Hepatocyte (in vitro differentiated cells): ENCODE measurements around the gene SELENOI. TPM values are rescaled to one million over a fixed set of nuclear protein-coding genes. Genes with fewer than 3 reads are reported as not detected.

ENCODE experiments used
- DNase-seq: peaks from one replicate; pipeline ENCODE4 v3.0.0-alpha.2; 2016; ENCODE audit warnings: low spot score
- H2AFZ ChIP-seq: fragments of 200-600 bp; sonication (generic); 2 replicates; pipeline ENCODE4 v1.6.0; 2016; ENCODE audit warnings: antibody characterized with exemption, mild to moderate bottlenecking
- H3K27ac ChIP-seq: fragments of 200-600 bp; sonication (generic); 2 replicates; pipeline ENCODE4 v1.5.1; 2016; ENCODE audit warnings: mild to moderate bottlenecking
- H3K27me3 ChIP-seq: fragments of 200-600 bp; sonication (generic); 2 replicates; pipeline ENCODE4 v1.6.1; 2016
- H3K36me3 ChIP-seq: fragments of 200-600 bp; sonication (generic); replicated peaks from 2 replicates; pipeline ENCODE4 v1.5.1; 2016; ENCODE audit warnings: low read depth; ENCODE audit not compliant: insufficient read depth
- H3K4me1 ChIP-seq: fragments of 200-600 bp; sonication (generic); 2 replicates; pipeline ENCODE4 v1.5.1; 2016; ENCODE audit warnings: mild to moderate bottlenecking, moderate library complexity; ENCODE audit not compliant: insufficient read depth
- H3K4me2 ChIP-seq: fragments of 200-600 bp; sonication (generic); 2 replicates; pipeline ENCODE4 v1.6.0; 2016
- H3K4me3 ChIP-seq: fragments of 200-600 bp; sonication (generic); 2 replicates; pipeline ENCODE4 v1.5.1; 2016; ENCODE audit warnings: mild to moderate bottlenecking
- H3K79me2 ChIP-seq: fragments of 200-600 bp; sonication (generic); 2 replicates; pipeline ENCODE4 v1.6.0; 2017; ENCODE audit warnings: mild to moderate bottlenecking
- H3K9me2 ChIP-seq: fragments of 200-600 bp; sonication (generic); replicated peaks from 2 replicates; pipeline ENCODE4 v1.6.0; 2017; ENCODE audit warnings: mild to moderate bottlenecking; ENCODE audit not compliant: insufficient read depth
- H3K9me3 ChIP-seq: fragments of 200-600 bp; sonication (generic); 2 replicates; pipeline ENCODE4 v1.5.1; 2016; ENCODE audit warnings: low read depth, mild to moderate bottlenecking
- H4K20me1 ChIP-seq: fragments of 200-600 bp; sonication (generic); 2 replicates; pipeline ENCODE4 v1.6.0; 2016; ENCODE audit warnings: mild to moderate bottlenecking; ENCODE audit not compliant: insufficient read depth, poor library complexity, severe bottlenecking
- EZH2 ChIP-seq: fragments of 200-600 bp; sonication (generic); IDR thresholded peaks from 2 replicates; pipeline ENCODE4 v1.6.1; 2016; ENCODE audit warnings: antibody characterized with exemption, mild to moderate bottlenecking, borderline replicate concordance
- EZH2phosphoT487 ChIP-seq: fragments of 200-600 bp; sonication (generic); IDR thresholded peaks from one replicate; pipeline ENCODE4 v1.6.1; 2018; ENCODE audit warnings: antibody characterized with exemption, mild to moderate bottlenecking, low read depth, moderate library complexity; ENCODE audit not compliant: unreplicated experiment, severe bottlenecking
- WGBS: methylation state at CpG from one replicate; pipeline ENCODE4 v1.1.6; 2016; ENCODE audit warnings: low lambda C conversion rate; ENCODE audit errors: missing lambda C conversion rate; 5-methylcytosine and 5-hydroxymethylcytosine counted together
- polyA plus RNA-seq: library from polyadenylated mRNA; unstranded; fragments of >200 nt; fragmentation: Nextera tagmentation; extraction: Ambion mirVana; gene quantifications from 2 replicates; pipeline ENCODE4 v1.2.1, GENCODE V29; 2016
- total RNA-seq: library from RNA; depleted of rRNA; stranded (reverse); fragments of >200 nt; gene quantifications from 2 replicates; pipeline ENCODE4 v1.2.3, GENCODE V29; 2014
- TF ChIP-seq, protein P1 (sequence below): fragments of 200-600 bp; sonication (generic); IDR thresholded peaks from 2 replicates; pipeline ENCODE4 v1.5.1; 2016; ENCODE audit warnings: antibody characterized with exemption, mild to moderate bottlenecking; ENCODE audit not compliant: poor library complexity

The SELENOI gene
- total and polyA plus RNA-seq, 2 experiments from 2014 or later, result 6.4 to 34.4 TPM

DNA sequence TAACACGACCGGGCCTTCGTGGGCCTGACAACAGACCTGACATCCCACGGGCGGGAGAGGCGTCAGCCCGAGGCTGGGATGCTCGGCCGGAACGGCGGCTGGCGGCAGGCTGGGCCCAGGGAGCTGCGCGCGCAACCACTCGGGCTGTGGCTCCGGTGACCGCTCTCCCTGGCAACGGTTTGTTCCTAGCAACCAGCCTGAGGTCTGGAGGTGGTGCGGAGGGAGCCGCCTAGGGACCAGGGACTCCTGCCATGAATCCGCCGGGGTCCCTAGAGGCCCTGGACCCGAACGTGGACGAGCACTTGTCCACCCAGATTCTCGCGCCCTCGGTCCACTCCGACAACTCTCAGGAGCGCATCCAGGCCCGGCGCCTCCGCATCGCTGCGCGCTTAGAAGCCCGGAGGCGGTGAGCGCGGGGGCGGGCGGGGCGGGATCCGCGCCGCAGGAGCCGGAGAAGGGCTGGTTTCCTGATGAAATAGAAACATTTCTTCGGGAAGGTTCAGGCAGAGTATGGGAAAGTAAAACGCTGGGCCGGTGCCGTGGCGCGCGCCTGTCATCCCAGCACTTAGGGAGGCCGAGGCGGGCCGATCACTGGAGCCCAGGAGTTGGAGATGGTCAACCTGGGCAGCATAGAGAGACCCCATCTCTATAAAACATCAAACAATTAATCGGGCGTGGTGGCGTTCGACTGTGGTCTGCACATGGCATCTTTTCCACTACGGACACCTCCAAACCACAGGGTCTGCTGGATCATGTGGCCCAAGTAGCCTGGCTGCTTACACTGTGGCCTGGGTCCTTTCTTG, 56.0 kb downstream of the SELENOI start, which contains the start of gene DRC1:
Gene DRC1, plus strand, starts transcription at position 182 of the 803 bp plus-strand sequence. Its CDS starts 70 bp downstream, at position 252.
- Histone ChIP-seq H3K9me2 (no peaks in the 10 kb centered on the region), H4K20me1 (no peaks in the 10 kb centered on the region), H3K9me3 (no peaks in the 10 kb centered on the region), H3K79me2 (no peaks in the 10 kb centered on the region), H3K4me1 (no peaks in the 10 kb centered on the region), H2AFZ (peak within 1 kb of the TSS; percentile 67), H3K4me2 (peak within 1 kb of the TSS; percentile 92), H3K27me3 (no peaks in the 10 kb centered on the region), H3K27ac (no peak within 1 kb of the TSS), H3K36me3 (no peaks in the 10 kb centered on the region), H3K4me3 (no peak within 1 kb of the TSS)
- 15% methylated on average over 51 of the region's 63 CpGs for WGBS
- peak; percentile 92 for DNase-seq
- no peak for TF ChIP-seq EZH2phosphoT487

DNA sequence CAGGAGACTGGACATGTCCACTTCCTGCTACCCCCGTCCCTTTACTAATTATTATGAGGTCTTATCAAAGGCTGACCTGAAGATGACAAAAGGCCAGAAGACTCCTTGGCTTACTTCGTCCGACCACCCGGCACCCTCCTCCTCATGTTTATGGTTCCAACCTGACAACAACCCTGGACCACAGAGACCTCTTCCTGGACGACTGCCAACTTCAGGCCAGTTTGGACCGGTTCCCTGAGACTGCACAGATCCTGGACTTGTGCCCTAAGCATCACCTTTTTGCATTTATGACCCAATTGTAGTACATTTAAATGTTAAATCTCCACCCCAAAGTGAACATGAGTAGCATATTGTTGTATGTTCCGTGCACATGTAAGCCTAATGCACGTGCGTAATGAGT, 61.6 kb downstream of the SELENOI start:
- Histone ChIP-seq H3K4me3 (no peak overlapping the region), H3K4me2 (no peak overlapping the region), H3K79me2 (no peaks in the 10 kb centered on the region), H3K27me3 (no peaks in the 10 kb centered on the region), H2AFZ (no peak overlapping the region), H3K9me3 (no peaks in the 10 kb centered on the region), H3K36me3 (no peaks in the 10 kb centered on the region), H3K27ac (no peak overlapping the region), H3K9me2 (no peaks in the 10 kb centered on the region), H4K20me1 (no peaks in the 10 kb centered on the region), H3K4me1 (no peaks in the 10 kb centered on the region)
- TF ChIP-seq, protein P1, sequence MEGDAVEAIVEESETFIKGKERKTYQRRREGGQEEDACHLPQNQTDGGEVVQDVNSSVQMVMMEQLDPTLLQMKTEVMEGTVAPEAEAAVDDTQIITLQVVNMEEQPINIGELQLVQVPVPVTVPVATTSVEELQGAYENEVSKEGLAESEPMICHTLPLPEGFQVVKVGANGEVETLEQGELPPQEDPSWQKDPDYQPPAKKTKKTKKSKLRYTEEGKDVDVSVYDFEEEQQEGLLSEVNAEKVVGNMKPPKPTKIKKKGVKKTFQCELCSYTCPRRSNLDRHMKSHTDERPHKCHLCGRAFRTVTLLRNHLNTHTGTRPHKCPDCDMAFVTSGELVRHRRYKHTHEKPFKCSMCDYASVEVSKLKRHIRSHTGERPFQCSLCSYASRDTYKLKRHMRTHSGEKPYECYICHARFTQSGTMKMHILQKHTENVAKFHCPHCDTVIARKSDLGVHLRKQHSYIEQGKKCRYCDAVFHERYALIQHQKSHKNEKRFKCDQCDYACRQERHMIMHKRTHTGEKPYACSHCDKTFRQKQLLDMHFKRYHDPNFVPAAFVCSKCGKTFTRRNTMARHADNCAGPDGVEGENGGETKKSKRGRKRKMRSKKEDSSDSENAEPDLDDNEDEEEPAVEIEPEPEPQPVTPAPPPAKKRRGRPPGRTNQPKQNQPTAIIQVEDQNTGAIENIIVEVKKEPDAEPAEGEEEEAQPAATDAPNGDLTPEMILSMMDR, result no peak
- no peak for TF ChIP-seq EZH2phosphoT487
- TF ChIP-seq EZH2, result no peak
- DNase-seq, result no peak
- 87% methylated on average over 9 of the region's 9 CpGs for WGBS

DNA sequence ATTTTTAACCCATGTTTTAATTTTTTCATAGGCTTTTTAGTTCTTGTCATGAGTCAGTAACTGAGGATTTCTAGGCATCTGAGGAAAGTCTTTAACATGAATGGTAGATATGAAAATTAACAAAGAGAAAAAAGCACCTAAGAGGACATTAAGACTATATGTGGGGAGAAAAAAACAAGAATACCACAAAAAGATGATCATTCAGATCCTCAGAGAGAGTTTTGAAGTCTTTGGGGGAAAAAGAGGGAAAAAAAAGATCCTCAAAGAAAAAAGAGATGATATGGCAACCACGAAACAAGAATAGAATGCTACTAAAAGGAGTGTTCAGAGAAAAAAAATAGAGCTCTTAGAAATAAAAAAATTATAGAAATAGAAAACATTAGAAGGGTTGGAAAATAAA, 63.8 kb downstream of the SELENOI start:
- DNase-seq, result no peak
- H3K4me2 ChIP-seq, result no peak overlapping the region
- H3K27ac ChIP-seq, result no peak overlapping the region
- WGBS, result 100% methylated on average over 1 of the region's 1 CpG
- TF ChIP-seq EZH2phosphoT487 (no peak), EZH2 (no peak)
- H3K27me3 ChIP-seq, result no peaks in the 10 kb centered on the region
- H3K4me3 ChIP-seq, result no peak overlapping the region
- H3K4me1 ChIP-seq, result no peaks in the 10 kb centered on the region
- no peaks in the 10 kb centered on the region for H3K9me2 ChIP-seq
- no peaks in the 10 kb centered on the region for H3K9me3 ChIP-seq
- H2AFZ ChIP-seq, result no peak overlapping the region
- H3K36me3 ChIP-seq, result no peaks in the 10 kb centered on the region
- no peaks in the 10 kb centered on the region for H3K79me2 ChIP-seq
- H4K20me1 ChIP-seq, result no peaks in the 10 kb centered on the region

DNA sequence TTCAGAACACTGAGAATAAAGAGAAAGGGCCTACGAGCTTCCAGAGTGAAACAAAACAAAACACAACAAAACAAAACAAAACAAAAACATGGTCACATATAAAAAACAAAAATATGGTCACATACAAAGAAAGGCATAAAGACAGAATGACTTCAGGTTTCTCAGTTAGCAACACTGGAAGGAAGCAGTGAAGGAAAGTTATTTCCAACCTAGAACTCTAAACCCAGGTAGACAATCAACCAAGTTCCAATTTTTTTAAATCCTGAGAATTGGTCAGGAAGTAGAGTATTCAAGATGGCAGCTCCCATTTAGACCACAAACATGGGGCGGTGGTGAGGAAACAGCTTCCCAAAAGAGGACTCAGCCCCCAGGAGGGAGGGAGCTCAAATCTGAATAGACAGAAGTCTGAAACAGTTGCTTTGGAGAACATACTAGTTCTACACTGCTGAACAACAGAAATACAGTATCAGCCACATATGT, 64.9 kb downstream of the SELENOI start:
- TF ChIP-seq EZH2phosphoT487 (no peak), EZH2 (no peak)
- TF ChIP-seq, protein P1, result no peak
- H2AFZ ChIP-seq, result no peak overlapping the region
- no peaks in the 10 kb centered on the region for H3K36me3 ChIP-seq
- DNase-seq, result no peak
- no peaks in the 10 kb centered on the region for H3K4me1 ChIP-seq
- H3K9me3 ChIP-seq, result no peaks in the 10 kb centered on the region
- no peaks in the 10 kb centered on the region for H3K27me3 ChIP-seq
- H3K79me2 ChIP-seq, result no peaks in the 10 kb centered on the region
- no peaks in the 10 kb centered on the region for H3K9me2 ChIP-seq
- no peak overlapping the region for H3K4me2 ChIP-seq
- no peak overlapping the region for H3K4me3 ChIP-seq
- H4K20me1 ChIP-seq, result no peaks in the 10 kb centered on the region
- H3K27ac ChIP-seq, result no peak overlapping the region
- 96% methylated on average over 2 of the region's 2 CpGs for WGBS
